H7 (cell line): ENCODE results near the gene SLC26A9. TPM values are rescaled to one million over a fixed set of nuclear protein-coding genes. Genes with fewer than 3 reads are reported as not detected.

ENCODE experiments used
- DNase-seq: peaks from one replicate; pipeline ENCODE4 v3.0.0; 2012
- H3K27me3 ChIP-seq: 2 replicates; pipeline ENCODE4 v1.6.0; 2011; ENCODE audit warnings: mild to moderate bottlenecking, low read length; ENCODE audit not compliant: control insufficient read depth, insufficient read depth
- H3K36me3 ChIP-seq: replicated peaks from 2 replicates; pipeline ENCODE4 v1.5.1; 2011; ENCODE audit warnings: low read length; ENCODE audit not compliant: control insufficient read depth, insufficient read depth
- H3K4me3 ChIP-seq: 2 replicates; pipeline ENCODE4 v1.5.1; 2011; ENCODE audit warnings: low read depth, mild to moderate bottlenecking, control low read depth, low read length, moderate library complexity; ENCODE audit not compliant: insufficient read depth
- total RNA-seq: library from RNA; depleted of rRNA; stranded (reverse); fragments of >200 nt; shearing (Covaris generic); gene quantifications from 2 replicates; pipeline ENCODE4 v1.2.3, GENCODE V29; 2014; rRNA removed

The SLC26A9 gene, protein sequence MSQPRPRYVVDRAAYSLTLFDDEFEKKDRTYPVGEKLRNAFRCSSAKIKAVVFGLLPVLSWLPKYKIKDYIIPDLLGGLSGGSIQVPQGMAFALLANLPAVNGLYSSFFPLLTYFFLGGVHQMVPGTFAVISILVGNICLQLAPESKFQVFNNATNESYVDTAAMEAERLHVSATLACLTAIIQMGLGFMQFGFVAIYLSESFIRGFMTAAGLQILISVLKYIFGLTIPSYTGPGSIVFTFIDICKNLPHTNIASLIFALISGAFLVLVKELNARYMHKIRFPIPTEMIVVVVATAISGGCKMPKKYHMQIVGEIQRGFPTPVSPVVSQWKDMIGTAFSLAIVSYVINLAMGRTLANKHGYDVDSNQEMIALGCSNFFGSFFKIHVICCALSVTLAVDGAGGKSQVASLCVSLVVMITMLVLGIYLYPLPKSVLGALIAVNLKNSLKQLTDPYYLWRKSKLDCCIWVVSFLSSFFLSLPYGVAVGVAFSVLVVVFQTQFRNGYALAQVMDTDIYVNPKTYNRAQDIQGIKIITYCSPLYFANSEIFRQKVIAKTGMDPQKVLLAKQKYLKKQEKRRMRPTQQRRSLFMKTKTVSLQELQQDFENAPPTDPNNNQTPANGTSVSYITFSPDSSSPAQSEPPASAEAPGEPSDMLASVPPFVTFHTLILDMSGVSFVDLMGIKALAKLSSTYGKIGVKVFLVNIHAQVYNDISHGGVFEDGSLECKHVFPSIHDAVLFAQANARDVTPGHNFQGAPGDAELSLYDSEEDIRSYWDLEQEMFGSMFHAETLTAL
- not detected in 2 replicates for total RNA-seq

DNA sequence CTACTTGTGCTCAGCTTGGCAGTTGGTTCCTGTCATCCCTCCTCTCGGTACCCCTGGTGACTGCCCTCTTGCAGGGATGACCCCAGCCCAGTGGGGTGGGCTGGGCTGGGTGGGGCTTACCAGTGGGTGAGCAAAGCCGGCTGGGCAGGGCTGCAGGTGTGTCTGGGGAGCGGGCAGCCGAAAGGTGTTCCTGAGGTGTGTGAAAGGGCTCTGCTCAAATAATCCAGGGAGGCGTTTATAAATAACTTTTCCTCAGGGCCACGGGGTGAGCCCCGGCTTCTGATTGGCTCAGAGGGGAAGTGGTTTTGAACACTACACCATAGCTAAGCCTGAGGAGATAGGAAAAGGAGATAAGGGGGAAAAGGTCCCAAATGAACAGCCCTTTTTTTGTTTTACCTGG, at the start of gene SLC26A9:
TSS of gene SLC26A9 (minus strand) at position 212 of the 400 bp plus-strand sequence. CDS start 7,636 bp downstream, outside the sequence.
- H3K36me3 ChIP-seq: no peaks in the 10 kb centered on the region
- H3K27me3 ChIP-seq: no peaks in the 10 kb centered on the region; the same call in 1 of the 2 replicates
- H3K4me3 ChIP-seq: no peak within 1 kb of the TSS
- DNase-seq: no peak

DNA sequence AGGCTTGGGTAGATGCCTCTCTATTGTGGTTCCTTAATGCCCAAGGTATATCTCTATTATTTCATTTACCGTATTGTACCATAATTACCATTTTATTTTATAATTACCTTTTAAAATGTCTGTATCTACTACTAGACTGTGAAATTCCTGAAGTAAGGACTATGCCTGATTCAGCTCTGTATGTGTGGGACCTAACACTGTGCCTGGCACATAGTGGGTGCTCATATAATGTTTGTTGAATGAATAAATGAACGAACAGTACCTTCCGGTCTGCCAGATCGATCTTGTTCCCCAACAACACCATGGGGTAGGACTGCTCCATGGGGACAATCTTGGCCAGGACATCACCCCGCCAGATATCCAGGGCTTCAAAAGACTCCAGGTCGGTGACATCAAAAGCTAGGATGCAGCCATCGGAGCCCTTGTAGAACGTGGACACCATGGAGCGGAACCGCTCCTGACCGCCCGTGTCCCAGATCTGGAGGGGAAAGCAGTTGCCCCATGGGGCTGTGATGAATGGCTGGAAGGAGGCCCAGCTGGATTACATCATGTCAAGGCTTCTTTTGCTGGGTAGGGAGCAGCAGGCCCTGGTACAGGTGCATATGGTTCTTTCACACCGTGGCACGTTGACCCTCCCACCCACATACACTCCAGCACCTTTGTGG, 49.1 kb upstream of the SLC26A9 start:
- peaks cover 5% of the 10 kb centered on the region for H3K27me3 ChIP-seq
- H3K36me3 ChIP-seq: no peaks in the 10 kb centered on the region
- H3K4me3 ChIP-seq: no peak overlapping the region
- no peak for DNase-seq

DNA sequence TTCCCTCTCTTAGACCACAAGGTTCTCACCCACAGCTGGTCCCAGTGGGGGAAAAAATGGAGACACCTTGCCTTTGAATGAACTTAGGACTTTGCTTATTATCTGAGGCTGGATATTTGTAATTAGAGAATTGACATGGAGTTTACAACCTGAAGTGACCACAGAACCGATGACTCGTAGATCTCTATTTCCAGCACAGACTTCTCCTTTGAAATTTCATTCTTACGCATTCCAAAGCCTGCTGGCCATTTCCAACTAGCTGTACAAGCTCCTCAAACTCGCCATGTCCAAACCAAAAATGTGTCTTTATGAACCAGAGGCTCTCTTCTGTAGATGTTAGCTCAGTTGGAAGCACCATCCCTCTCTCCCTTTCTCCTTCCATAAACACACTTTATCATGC, 48.0 kb upstream of the SLC26A9 start:
- Histone ChIP-seq H3K4me3 (no peak overlapping the region), H3K27me3 (no peaks in the 10 kb centered on the region; the same call in 1 of the 2 replicates), H3K36me3 (no peaks in the 10 kb centered on the region)
- no peak for DNase-seq

DNA sequence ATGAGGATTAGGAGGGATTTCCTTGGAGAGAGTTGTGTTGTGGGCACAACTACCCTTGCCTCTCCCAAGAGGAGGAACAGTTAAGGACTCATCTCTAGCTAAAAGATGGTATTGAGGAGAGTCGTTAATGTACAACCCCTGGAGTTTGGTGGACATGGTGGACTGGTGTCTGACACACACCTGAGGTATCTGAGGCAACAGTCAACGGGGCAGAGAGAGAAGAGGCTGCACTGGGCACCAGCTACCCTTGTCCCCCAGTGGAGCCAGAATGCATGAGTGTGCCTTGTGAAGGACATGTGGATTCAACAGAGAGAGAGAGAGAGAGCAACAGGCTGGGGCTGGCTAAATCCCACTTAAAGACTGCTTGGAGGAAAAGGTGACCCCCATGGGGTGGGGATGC, 47.0 kb upstream of the SLC26A9 start:
- DNase-seq: no peak
- H3K36me3 ChIP-seq: no peaks in the 10 kb centered on the region
- H3K4me3 ChIP-seq: no peak overlapping the region
- H3K27me3 ChIP-seq: no peaks in the 10 kb centered on the region; the same call in 1 of the 2 replicates

DNA sequence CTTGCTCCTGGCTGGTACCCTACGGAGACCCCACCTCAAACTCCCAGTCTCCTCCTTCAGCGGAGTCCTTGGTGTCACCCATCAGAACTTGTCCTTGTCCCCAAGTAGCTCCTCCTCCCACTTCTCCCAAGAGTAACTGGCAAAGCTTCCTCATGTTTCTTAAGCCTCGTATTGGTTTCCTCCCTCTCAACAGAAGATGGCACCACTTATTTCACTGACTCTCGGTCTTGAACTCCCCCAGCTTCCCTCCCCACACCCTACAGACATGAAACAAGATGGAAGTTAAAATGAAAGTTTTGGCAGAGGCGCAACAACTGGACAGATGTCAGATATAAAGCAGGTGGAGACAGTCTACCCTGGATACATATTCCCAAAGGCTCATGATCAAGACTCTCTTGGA, 46.5 kb upstream of the SLC26A9 start:
- no peak for DNase-seq
- H3K4me3 ChIP-seq: no peak overlapping the region
- H3K36me3 ChIP-seq: no peaks in the 10 kb centered on the region
- no peaks in the 10 kb centered on the region; the same call in 1 of the 2 replicates for H3K27me3 ChIP-seq

DNA sequence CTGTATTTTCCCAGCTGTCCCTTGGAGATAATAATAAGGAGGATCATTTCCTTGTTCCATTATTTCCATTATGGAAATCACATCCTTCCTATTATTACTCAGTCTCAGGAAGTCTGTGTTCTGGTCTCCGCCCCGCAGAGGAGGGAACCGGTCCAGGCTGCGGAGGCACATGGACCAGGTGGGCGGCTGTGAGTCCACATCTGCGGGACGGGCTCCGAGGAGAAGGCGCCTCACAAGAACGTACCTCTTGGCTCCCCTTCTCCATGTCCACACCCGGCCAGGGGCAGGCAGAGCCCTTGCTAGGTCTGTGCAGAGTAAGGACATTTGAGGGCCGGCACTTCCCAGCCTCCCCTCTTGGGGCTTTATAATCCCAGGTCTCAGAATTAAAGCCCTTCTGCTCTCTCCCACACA, 45.3 kb upstream of the SLC26A9 start:
- H3K4me3 ChIP-seq: no peak overlapping the region
- no peaks in the 10 kb centered on the region; the same call in 1 of the 2 replicates for H3K27me3 ChIP-seq
- H3K36me3 ChIP-seq: no peaks in the 10 kb centered on the region
- peak; percentile 66 for DNase-seq

DNA sequence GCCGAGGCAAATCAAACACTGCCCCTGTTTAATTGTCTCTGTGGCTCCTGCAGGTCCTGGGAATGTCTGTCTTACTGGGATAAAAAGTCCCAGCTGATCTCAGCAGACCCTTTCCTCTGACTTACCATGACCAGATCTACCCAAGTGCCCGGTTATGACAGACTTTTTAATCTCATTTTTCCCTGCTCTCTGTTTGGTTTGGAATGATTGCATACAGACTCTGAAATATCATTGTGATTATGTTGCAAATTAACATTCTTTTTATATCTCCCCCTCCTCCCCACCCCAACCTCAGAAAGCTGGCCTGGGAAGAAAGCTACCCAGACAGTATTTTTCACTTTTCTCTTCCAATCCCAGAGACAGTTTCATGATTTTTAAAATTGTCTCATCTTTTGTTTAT, 43.6 kb upstream of the SLC26A9 start:
- Histone ChIP-seq H3K36me3 (no peaks in the 10 kb centered on the region), H3K27me3 (no peaks in the 10 kb centered on the region; the same call in 1 of the 2 replicates), H3K4me3 (no peak overlapping the region)
- no peak for DNase-seq

DNA sequence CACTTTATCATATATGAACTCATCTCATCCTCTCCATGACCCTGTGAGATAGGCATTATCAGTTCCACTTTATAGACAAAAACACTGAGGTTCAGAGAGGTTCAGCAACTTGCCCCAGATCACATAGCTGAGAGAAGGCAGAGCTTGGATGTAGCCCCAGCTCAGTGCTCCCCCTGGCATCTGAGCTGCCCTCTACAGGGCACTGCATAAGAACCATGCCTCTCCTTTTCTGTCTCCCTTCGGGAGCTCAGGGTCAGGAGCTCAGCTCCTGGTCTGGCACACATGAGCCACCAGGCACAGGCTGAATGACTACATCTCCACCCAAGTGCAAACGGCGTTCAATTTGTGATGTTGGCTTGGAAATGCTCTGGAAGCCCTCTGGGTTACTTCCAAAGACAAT, 43.0 kb upstream of the SLC26A9 start:
- no peak for DNase-seq
- Histone ChIP-seq H3K4me3 (no peak overlapping the region), H3K27me3 (no peaks in the 10 kb centered on the region; the same call in 1 of the 2 replicates), H3K36me3 (no peaks in the 10 kb centered on the region)

DNA sequence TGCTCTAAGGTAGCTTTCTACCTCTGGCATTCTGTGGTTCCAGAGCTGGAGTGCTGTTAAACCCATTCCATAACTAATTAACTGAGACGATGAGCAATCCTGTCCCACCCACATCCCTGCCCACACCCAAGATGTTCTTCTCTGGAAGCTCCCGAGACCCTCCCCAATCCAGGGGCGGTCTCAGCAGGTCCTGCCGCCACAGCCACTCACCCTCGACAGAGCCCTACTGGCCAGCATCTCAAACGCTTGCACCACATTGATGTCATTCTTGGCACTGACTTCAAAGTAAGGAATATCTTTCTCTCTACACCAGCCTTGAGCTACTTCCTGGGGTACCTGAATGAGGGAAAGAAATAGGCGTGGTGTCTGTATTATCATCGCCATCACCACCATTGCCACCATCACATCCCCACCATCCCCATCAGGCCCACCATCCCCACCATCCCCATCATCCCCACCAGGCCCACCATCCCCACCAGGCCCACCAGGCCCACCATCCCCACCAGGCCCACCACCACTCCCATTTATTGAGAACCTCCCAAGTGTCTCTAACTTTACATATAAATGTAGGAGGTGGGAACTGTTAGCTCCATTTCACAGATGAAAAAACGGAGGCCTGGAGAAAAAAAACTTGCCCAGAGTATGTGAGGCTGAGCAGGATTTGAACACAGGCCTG, 42.2 kb upstream of the SLC26A9 start:
- no peaks in the 10 kb centered on the region for H3K36me3 ChIP-seq
- no peak overlapping the region for H3K4me3 ChIP-seq
- no peak for DNase-seq
- no peaks in the 10 kb centered on the region; the same call in 1 of the 2 replicates for H3K27me3 ChIP-seq

DNA sequence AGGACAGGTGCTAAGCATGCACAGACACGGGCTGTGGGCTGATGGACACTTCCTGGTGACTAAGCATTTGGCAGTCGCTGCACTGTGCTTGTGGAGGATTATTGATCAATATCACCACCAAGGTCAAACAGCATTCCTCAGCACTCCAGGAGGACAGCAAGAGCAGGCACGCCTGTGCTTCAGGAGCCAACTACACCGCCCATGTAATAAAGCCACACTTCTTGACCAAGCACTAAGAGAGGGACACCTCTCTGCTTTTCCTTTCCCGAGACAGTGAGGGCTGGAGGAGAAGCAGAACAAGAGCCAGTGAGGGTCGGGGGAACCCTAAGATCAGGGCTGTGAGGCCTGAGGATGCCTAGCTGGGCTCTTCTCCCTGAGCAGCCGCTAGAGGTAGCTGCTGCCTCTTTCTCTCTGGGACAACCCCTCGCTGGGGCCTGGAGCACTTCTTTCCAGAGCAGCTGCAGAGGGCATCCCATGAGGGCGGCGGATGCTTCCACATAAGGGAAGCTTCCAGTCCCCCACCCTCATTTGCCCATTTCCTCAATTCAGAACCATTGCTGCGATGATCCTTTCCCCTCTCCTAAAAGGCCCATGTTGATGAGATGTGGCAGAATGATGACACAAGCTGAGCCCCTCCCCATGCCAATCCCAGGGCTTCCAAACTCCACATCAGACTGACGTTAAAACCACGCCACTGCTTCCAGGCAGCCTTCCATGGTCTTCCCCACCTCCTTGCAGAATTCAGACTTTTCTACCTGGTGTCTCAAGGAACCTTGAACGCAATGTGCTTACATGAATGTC, 40.9 kb upstream of the SLC26A9 start:
- Histone ChIP-seq H3K4me3 (no peak overlapping the region), H3K36me3 (no peaks in the 10 kb centered on the region), H3K27me3 (no peaks in the 10 kb centered on the region)
- peak; percentile 85 for DNase-seq

DNA sequence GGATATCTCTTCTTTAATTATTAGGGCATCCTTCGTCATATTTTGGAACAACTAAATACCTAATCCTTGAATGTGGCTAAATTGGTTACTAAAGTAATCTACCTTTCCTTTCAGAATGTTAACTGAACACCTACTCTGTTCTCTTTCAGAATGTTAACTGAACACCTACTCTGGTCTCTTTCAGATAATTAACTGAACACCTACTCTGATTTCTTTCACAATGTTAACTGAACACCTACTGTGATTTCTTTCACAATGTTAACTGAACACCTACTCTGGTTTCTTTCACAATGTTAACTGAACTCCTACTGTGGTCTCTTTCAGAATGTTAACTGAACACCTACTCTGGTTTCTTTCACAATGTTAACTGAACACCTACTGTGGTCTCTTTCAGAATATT, 38.0 kb upstream of the SLC26A9 start:
- DNase-seq: no peak
- Histone ChIP-seq H3K36me3 (no peaks in the 10 kb centered on the region), H3K27me3 (no peaks in the 10 kb centered on the region)

DNA sequence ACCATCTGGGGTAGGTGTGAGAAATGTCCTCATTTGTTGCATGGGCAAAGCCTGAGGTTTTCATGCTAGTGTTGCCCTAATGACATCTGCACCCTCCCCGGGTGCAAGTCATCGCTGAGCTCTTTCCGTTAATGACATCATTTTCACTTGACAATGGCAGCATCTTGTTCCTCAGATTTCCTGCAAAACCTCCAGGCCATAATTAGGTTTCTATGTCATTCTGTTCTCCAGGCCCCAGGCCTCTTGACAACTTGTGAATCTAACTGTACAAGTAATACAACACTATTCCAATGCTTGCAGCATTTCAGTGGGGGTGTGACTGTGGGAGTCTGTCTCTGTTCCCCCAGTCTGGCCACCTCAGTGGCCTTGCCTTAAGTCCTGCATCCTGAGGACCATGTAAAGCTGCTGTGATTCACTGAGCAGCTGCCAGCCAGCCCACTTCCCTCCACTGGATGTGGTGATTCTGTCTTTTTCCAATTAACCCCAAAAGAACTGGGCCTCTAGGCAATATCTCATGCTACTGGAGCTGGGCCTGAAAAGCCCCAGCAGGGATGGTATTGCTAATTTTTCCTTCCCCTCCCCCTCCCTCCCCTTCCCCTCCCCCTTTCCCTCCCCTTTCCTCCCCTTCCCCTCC, 37.1 kb upstream of the SLC26A9 start:
- no peak for DNase-seq
- Histone ChIP-seq H3K36me3 (no peaks in the 10 kb centered on the region), H3K4me3 (no peak overlapping the region), H3K27me3 (no peaks in the 10 kb centered on the region)

More for the DNA sequence above, 38.0 kb upstream of the SLC26A9 start:
- no peak overlapping the region for H3K4me3 ChIP-seq

DNA sequence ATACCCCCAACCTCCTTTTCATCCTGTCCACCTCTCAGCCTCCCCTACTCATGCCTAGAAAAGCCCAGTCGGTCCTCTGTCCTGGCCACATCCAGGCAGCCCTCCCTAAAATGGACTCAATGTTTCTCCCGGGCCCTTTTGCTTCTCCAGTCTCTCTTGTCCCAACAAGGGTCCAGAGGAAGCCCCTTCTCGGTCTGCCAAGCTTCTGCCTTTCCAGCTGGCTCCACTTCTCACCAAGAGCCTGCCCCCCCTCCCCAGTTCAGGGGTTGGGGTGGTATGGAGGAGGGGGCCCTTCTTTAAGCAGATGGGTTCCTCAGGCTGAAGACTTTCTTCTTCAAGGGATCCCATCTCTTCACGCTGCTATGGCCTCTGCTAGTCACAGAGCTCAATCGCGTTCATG, 36.0 kb upstream of the SLC26A9 start:
- no peaks in the 10 kb centered on the region for H3K36me3 ChIP-seq
- no peak for DNase-seq
- H3K4me3 ChIP-seq: no peak overlapping the region
- no peaks in the 10 kb centered on the region for H3K27me3 ChIP-seq
